Fibroblast of lung (primary cell): ENCODE measurements around the gene RBM12.

Source experiments
- EZH2 ChIP-seq: IDR thresholded peaks from 2 replicates; pipeline ENCODE4 v1.5.1; 2012; ENCODE audit warnings: low read length, control low read depth, mild to moderate bottlenecking; ENCODE audit errors: missing control alignments
- TF ChIP-seq, protein P1 (sequence below), 2 donors: IDR thresholded peaks in 1 of 2; conservative IDR thresholded peaks in 1 of 2; 1 replicate in 1 of 2; 2 replicates in 1 of 2; pipeline ENCODE4 v1.5.1; 2011 to 2012; ENCODE audit warnings: low read length in 2 of 2, control low read depth in 1 of 2, inconsistent platforms in 1 of 2, low read depth in 1 of 2, mild to moderate bottlenecking in 1 of 2

GRCh38 chr20:35699957-35700624 lies 35.4 kb upstream of the RBM12 start:
- TF ChIP-seq, protein P1, sequence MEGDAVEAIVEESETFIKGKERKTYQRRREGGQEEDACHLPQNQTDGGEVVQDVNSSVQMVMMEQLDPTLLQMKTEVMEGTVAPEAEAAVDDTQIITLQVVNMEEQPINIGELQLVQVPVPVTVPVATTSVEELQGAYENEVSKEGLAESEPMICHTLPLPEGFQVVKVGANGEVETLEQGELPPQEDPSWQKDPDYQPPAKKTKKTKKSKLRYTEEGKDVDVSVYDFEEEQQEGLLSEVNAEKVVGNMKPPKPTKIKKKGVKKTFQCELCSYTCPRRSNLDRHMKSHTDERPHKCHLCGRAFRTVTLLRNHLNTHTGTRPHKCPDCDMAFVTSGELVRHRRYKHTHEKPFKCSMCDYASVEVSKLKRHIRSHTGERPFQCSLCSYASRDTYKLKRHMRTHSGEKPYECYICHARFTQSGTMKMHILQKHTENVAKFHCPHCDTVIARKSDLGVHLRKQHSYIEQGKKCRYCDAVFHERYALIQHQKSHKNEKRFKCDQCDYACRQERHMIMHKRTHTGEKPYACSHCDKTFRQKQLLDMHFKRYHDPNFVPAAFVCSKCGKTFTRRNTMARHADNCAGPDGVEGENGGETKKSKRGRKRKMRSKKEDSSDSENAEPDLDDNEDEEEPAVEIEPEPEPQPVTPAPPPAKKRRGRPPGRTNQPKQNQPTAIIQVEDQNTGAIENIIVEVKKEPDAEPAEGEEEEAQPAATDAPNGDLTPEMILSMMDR (conservative IDR thresholded peaks at IDR 0.05 in 1 of 2, IDR thresholded peaks at IDR 0.05 in 1 of 2; ENCODE audit: low read depth in 1 of 2, low read length in 2 of 2) = no peak
- no peak for TF ChIP-seq EZH2
